Stimulated activated CD4-positive, alpha-beta T cell treated with anti-CD3 and anti-CD28 coated beads, Interleukin-4, amount 100 ng/mL, for 48 hours (primary cell): ENCODE measurements around the gene TTC9.

ENCODE experiments used
- DNase-seq, 2 donors: peaks; one replicate each; pipeline ENCODE4 v3.0.0-alpha.2; 2020; ENCODE audit warnings: low read depth in 2 of 2

The TTC9 gene

GRCh38 chr14:70716483-70716882 is 74.8 kb downstream of the TTC9 start:
- no peak for DNase-seq

- DNase-seq: no peak
These were observed 75.2 kb downstream of the TTC9 start for GRCh38 chr14:70716958-70717357.

GRCh38 chr14:70718383-70719118 is 76.8 kb downstream of the TTC9 start:
- DNase-seq: no peak

GRCh38 chr14:70721542-70721941 is 79.8 kb downstream of the TTC9 start:
- DNase-seq: no peak

- no peak for DNase-seq
These were observed 80.7 kb downstream of the TTC9 start for GRCh38 chr14:70722418-70722817.

- DNase-seq: no peak
These were observed 81.6 kb downstream of the TTC9 start for GRCh38 chr14:70723276-70723675.

- DNase-seq: no peak
These were observed 82.4 kb downstream of the TTC9 start for GRCh38 chr14:70724110-70724509.

- DNase-seq: no peak
These were observed 83.2 kb downstream of the TTC9 start for GRCh38 chr14:70724944-70725343.
